T-cell (primary cell): ENCODE results near the gene LRP1B. TPM values are rescaled to one million over a fixed set of nuclear protein-coding genes. Genes with fewer than 3 reads are reported as not detected.

Experiments
- ATAC-seq, 4 experiments: fragments of 200-7000 bp in 3 of 4; fragments of 150-1000 bp in 1 of 4; cut with Tn5 transposase; replicated peaks in 1 of 4; 1 replicate in 3 of 4; 2 replicates in 1 of 4; pipeline ENCODE4 v1.10.0; 2021; ENCODE audit warnings: moderate library complexity in 3 of 4, mild to moderate bottlenecking in 2 of 4, moderate number of reproducible peaks in 1 of 4
- CTCF ChIA-PET, 2 donors: fragments of 300-600 bp; sonication (Branson Sonifier 250); formaldehyde crosslinking; loops; one replicate each; lab custom pipeline; 2022; ENCODE audit warnings: antibody characterized with exemption in 2 of 2; lab: Charles Lee
- POLR2A ChIA-PET, 2 donors: fragments of 300-600 bp; sonication (Branson Sonifier 250); formaldehyde crosslinking; loops; one replicate each; lab custom pipeline; 2022; ENCODE audit warnings: antibody characterized with exemption in 2 of 2; lab: Charles Lee
- DNase-seq, 35 experiments: peaks; one replicate each; pipeline versions ENCODE4 v3.0.0 to v3.0.0-alpha.2; 2013 to 2023
- H3K27ac ChIP-seq: one replicate; pipeline ENCODE4 v1.5.1; 2013; ENCODE audit warnings: low read length
- H3K27me3 ChIP-seq, 2 experiments: replicated peaks in 1 of 2; 1 replicate in 1 of 2; 2 replicates in 1 of 2; pipeline versions ENCODE4 v1.6.1 to v1.7.0; 2013; ENCODE audit warnings: low read length in 1 of 2, mixed read lengths in 1 of 2; ENCODE audit not compliant: control insufficient read depth in 2 of 2, insufficient read depth in 2 of 2; ENCODE audit errors: extremely low read depth in 1 of 2
- H3K36me3 ChIP-seq, 2 donors: 1 replicate in 1 of 2; 2 replicates in 1 of 2; pipeline versions ENCODE4 v1.6.1 to v1.7.0; 2013; ENCODE audit warnings: low read length in 1 of 2; ENCODE audit not compliant: control insufficient read depth in 2 of 2, insufficient read depth in 1 of 2; ENCODE audit errors: extremely low read depth in 1 of 2
- H3K4me1 ChIP-seq, 2 experiments: 1 replicate in 1 of 2; 2 replicates in 1 of 2; pipeline versions ENCODE4 v1.6.1 to v1.7.0; 2013; ENCODE audit warnings: low read length in 2 of 2, mixed read lengths in 1 of 2; ENCODE audit not compliant: insufficient read depth in 2 of 2, control insufficient read depth in 1 of 2; ENCODE audit errors: extremely low read depth in 1 of 2
- H3K4me3 ChIP-seq, 2 donors: 1 replicate in 1 of 2; 2 replicates in 1 of 2; pipeline versions ENCODE4 v1.5.1 to v1.7.0; 2013; ENCODE audit warnings: mild to moderate bottlenecking in 2 of 2, low read length in 1 of 2, moderate library complexity in 1 of 2; ENCODE audit not compliant: control insufficient read depth in 1 of 2; ENCODE audit errors: extremely low read depth in 1 of 2
- H3K9me3 ChIP-seq: 2 replicates; pipeline ENCODE4 v1.7.0; 2013
- H3K27ac Mint-ChIP-seq, 2 donors: one replicate each; pipeline ENCODE4 v1.8.0; 2020 to 2021; ENCODE audit warnings: mild to moderate bottlenecking in 2 of 2, mixed read lengths in 2 of 2
- H3K27me3 Mint-ChIP-seq, 2 donors: one replicate each; pipeline ENCODE4 v1.8.0; 2021 to 2022; ENCODE audit warnings: mixed read lengths in 2 of 2
- H3K36me3 Mint-ChIP-seq: one replicate; pipeline ENCODE4 v1.8.0; 2021; ENCODE audit warnings: mixed read lengths
- H3K4me1 Mint-ChIP-seq, 3 donors: one replicate each; pipeline ENCODE4 v1.8.0; 2020 to 2022; ENCODE audit warnings: mixed read lengths in 3 of 3, mild to moderate bottlenecking in 1 of 3
- H3K4me3 Mint-ChIP-seq, 3 donors: one replicate each; pipeline ENCODE4 v1.8.0; 2020 to 2022; ENCODE audit warnings: mild to moderate bottlenecking in 3 of 3, mixed read lengths in 3 of 3, moderate library complexity in 3 of 3
- H3K9me3 Mint-ChIP-seq, 3 donors: one replicate each; pipeline ENCODE4 v1.8.0; 2020 to 2022; ENCODE audit warnings: mixed read lengths in 3 of 3
- WGBS: methylation state at CpG from one replicate; pipeline ENCODE4 v1.1.5; 2013; ENCODE audit warnings: missing lambda C conversion rate; ENCODE audit not compliant: insufficient coverage; 5-methylcytosine and 5-hydroxymethylcytosine counted together
- total RNA-seq, 35 experiments: library from RNA in 6 of 35; stranded (reverse) in 6 of 35; fragments of 120-200 nt in 1 of 35; gene quantifications; one replicate each; pipeline versions ENCODE4 v1.2.1 to v1.2.4 and lab custom pipeline; 2013 to 2026

Gene LRP1B
- total RNA-seq, 5 donors from 2014 or later (not counting 1 experiment from before 2014, with no cell fraction given), result not detected

DNA sequence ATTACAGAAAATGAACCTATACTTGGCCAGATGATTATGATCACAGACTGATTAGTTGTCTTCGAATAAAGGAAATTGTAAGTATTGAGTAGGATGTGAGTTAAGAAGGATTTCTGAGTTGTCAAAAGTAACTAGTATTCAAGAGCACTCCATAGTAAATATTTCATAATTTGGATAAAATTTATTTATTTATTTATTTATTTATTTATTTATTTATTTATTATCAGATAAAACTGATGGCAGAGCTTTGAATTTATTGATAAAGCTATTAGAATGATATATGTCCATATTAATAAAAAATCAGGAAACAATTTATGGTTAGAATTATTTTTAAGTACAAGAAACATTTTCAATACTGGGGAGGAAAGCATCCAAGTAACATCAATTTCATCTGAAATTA, 1634.1 kb downstream of the LRP1B start:
- H3K27me3 Mint-ChIP-seq, result no peaks in the 10 kb centered on the region
- ChIA-PET POLR2A (interaction anchor here in 1 of 2 donors (0.6 kb wide), 1 partner anchor 8 kb away, joined by 3 read pairs; no protein-coding TSS in a partner anchor), CTCF (no interaction called here)
- no peaks in the 10 kb centered on the region for H3K36me3 Mint-ChIP-seq
- H3K27me3 ChIP-seq, result no peaks in the 10 kb centered on the region
- no peak overlapping the region for H3K27ac Mint-ChIP-seq
- whole genome bisulfite sequencing, result no CpG with 5 or more reads among the region's 1 CpG
- H3K4me1 ChIP-seq, result no peaks in the 10 kb centered on the region
- no peak overlapping the region for H3K27ac ChIP-seq
- DNase-seq (no peak), ATAC-seq (no peak)
- H3K4me1 Mint-ChIP-seq, result no peaks in the 10 kb centered on the region
- no peaks in the 10 kb centered on the region for H3K9me3 ChIP-seq
- H3K4me3 Mint-ChIP-seq, result no peak overlapping the region
- peaks cover 3 to 13% (median 3%) of the 10 kb centered on the region in 3 donors for H3K9me3 Mint-ChIP-seq
- H3K4me3 ChIP-seq, result no peak overlapping the region
- H3K36me3 ChIP-seq, result no peaks in the 10 kb centered on the region

DNA sequence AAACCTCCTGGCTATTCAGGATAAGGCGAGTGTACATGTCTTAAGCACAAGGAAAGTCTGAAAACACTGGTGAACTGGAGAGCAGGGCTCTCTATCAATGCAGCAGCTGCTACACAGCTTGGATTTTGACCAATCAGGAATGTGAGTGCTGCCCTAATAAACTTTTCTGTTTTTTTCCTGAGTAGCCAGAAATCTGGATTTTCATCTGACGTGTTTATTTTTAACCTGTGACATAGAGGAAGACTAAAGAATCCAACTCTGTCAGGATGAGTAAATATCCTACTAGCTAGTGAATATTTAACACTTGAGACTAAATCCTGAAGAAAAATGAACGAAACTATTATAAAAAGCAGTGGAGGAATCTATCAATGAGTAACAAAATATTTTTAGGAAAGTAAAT, 1638.9 kb downstream of the LRP1B start:
- Mint-ChIP-seq H3K27ac (no peak overlapping the region), H3K4me3 (no peak overlapping the region), H3K4me1 (no peaks in the 10 kb centered on the region), H3K27me3 (no peaks in the 10 kb centered on the region), H3K36me3 (no peaks in the 10 kb centered on the region), H3K9me3 (peaks cover 3 to 9% (median 3%) of the 10 kb centered on the region in 3 donors)
- 40% methylated on average over 1 of the region's 3 CpGs for WGBS
- H3K4me1 ChIP-seq, result no peaks in the 10 kb centered on the region
- ATAC-seq, result no peak
- no peak for DNase-seq
- H3K27me3 ChIP-seq, result no peaks in the 10 kb centered on the region
- H3K27ac ChIP-seq, result no peak overlapping the region
- no peaks in the 10 kb centered on the region for H3K36me3 ChIP-seq
- CTCF ChIA-PET, result no interaction called here
- no peaks in the 10 kb centered on the region for H3K9me3 ChIP-seq
- no peak overlapping the region for H3K4me3 ChIP-seq
- POLR2A ChIA-PET, result no interaction called here

DNA sequence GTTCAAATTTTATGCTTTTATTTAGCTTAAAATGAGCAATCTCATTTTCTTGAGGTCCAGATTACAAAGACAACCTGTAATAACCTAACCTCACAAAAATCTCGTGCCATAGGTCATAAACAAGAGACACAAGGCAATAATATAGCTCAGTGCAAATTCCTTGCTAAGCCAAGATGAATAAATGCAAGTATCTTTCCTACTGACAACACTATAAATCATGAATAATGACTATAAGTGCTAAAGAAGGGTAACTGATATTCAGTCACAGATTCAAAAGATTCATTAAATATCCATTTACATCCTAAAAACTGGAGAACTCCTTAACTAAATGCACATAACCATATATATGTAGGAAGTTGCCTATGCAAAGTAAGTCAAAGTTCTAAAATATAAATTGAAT, 1641.6 kb downstream of the LRP1B start:
- POLR2A ChIA-PET, result no interaction called here
- Mint-ChIP-seq H3K36me3 (no peaks in the 10 kb centered on the region), H3K4me3 (no peak overlapping the region), H3K27me3 (no peaks in the 10 kb centered on the region), H3K9me3 (peaks cover 3 to 9% (median 3%) of the 10 kb centered on the region in 3 donors), H3K27ac (no peak overlapping the region), H3K4me1 (no peaks in the 10 kb centered on the region)
- DNase-seq, result no peak
- H3K9me3 ChIP-seq, result no peaks in the 10 kb centered on the region
- no CpG with 5 or more reads among the region's 1 CpG for WGBS
- no peak for ATAC-seq
- no peaks in the 10 kb centered on the region for H3K36me3 ChIP-seq
- no peak overlapping the region for H3K27ac ChIP-seq
- H3K27me3 ChIP-seq, result no peaks in the 10 kb centered on the region
- no peaks in the 10 kb centered on the region for H3K4me1 ChIP-seq
- CTCF ChIA-PET, result no interaction called here
- no peak overlapping the region for H3K4me3 ChIP-seq

DNA sequence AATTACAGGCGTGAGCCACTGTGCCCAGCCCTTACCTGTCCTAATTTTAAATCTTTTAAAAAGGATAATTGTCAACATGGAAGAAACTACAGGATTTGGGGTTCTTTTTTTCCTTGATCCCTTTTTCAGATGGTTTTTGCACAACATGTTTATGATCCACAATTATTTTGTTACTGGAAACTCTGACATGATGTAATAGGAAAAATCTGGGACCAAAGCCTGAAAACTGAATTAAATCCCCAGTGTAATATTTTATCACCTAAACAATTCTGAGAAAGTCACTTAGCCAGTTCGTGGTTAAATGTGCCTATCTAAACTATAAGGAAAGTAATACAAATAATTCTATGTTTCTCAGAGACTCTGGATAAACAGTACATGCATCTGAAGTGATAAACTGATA, 1649.7 kb downstream of the LRP1B start:
- no peak overlapping the region for H3K27ac ChIP-seq
- no peaks in the 10 kb centered on the region for H3K9me3 ChIP-seq
- WGBS, result no CpG with 5 or more reads among the region's 2 CpGs
- no peaks in the 10 kb centered on the region for H3K4me1 Mint-ChIP-seq
- H3K4me3 ChIP-seq, result no peak overlapping the region
- H3K27me3 Mint-ChIP-seq, result no peaks in the 10 kb centered on the region
- DNase-seq, result no peak
- no peak overlapping the region for H3K4me3 Mint-ChIP-seq
- no peaks in the 10 kb centered on the region for H3K36me3 Mint-ChIP-seq
- H3K27ac Mint-ChIP-seq, result no peak overlapping the region
- no peaks in the 10 kb centered on the region for H3K36me3 ChIP-seq
- POLR2A ChIA-PET, result no interaction called here
- peaks cover 5 to 10% (median 9%) of the 10 kb centered on the region in 3 donors for H3K9me3 Mint-ChIP-seq
- no peaks in the 10 kb centered on the region for H3K4me1 ChIP-seq
- ATAC-seq, result no peak
- CTCF ChIA-PET, result no interaction called here
- no peaks in the 10 kb centered on the region for H3K27me3 ChIP-seq

DNA sequence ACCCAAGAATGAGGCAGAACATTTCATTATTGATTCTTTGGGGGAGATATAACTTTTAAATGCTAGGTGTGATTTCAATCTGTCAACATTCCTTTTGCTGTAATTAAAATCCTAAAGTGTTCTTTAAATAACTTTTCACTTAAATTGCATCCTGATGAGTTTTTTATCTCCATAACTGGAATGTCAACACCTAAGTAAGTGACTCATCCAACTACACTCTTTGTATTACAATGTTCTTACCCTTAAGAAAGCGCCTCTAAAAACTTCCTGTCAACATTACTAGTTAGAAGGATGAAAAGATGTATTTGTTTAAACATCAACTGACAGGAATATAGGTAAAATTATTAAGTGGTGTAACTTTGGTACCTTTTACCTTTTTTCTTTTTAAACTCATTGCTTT, 1657.0 kb downstream of the LRP1B start:
- H3K4me1 ChIP-seq, result no peaks in the 10 kb centered on the region
- no peaks in the 10 kb centered on the region for H3K27me3 Mint-ChIP-seq
- POLR2A ChIA-PET, result no interaction called here
- H3K9me3 Mint-ChIP-seq, result peaks cover 3 to 10% (median 7%) of the 10 kb centered on the region in 3 donors
- CTCF ChIA-PET, result no interaction called here
- H3K4me1 Mint-ChIP-seq, result no peaks in the 10 kb centered on the region
- no peaks in the 10 kb centered on the region for H3K27me3 ChIP-seq
- DNase-seq, result no peak
- H3K27ac ChIP-seq, result no peak overlapping the region
- H3K4me3 ChIP-seq, result no peak overlapping the region
- no peaks in the 10 kb centered on the region for H3K36me3 Mint-ChIP-seq
- H3K36me3 ChIP-seq, result no peaks in the 10 kb centered on the region
- H3K4me3 Mint-ChIP-seq, result no peak overlapping the region
- WGBS, result no CpG with 5 or more reads among the region's 1 CpG
- ATAC-seq, result no peak
- H3K27ac Mint-ChIP-seq, result no peak overlapping the region
- no peaks in the 10 kb centered on the region for H3K9me3 ChIP-seq

DNA sequence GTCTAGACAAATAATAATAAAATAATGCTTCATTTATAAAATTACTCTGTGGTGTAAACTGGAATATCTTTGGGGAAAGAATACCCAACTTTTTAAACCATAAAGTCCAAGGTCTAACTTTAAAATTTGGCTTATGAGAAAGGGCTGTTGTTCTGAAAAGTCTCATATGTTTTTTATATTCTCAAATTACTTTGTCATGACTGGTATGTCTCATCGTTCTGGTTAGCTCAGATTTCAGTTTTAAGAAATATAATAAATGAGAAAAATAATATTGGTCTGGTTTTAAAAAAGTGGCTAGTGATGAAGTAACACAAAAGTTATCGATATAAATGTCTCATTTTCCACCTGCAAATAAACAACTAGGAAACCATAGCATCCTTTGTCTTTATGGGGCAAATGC, 1658.1 kb downstream of the LRP1B start:
- no CpG with 5 or more reads among the region's 2 CpGs for WGBS
- H3K9me3 Mint-ChIP-seq, result peaks cover 7 to 11% (median 11%) of the 10 kb centered on the region in 3 donors

DNA sequence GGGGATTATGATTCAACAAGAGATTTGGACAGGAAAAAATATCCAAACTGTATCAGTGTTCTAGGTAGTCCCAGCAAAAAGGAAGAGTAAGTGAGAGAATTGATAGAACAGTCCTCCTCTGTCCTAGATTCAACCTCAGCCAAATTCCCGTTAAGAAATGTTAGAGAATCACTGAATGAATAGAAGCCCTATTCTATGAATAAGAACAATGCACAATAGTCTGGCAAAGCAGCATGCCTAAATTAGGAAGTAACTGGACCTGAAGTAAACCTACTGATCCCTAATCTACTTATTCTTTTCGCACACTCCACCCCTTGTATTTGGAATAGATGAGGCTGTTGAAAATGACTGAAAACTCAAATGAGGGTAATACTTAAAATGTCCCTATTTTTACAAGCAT, 1665.5 kb downstream of the LRP1B start:
- H3K27me3 Mint-ChIP-seq, result no peaks in the 10 kb centered on the region
- Histone ChIP-seq H3K27me3 (no peaks in the 10 kb centered on the region), H3K36me3 (no peaks in the 10 kb centered on the region), H3K27ac (no peak overlapping the region), H3K4me3 (no peak overlapping the region), H3K9me3 (no peaks in the 10 kb centered on the region), H3K4me1 (no peaks in the 10 kb centered on the region)
- DNase-seq (no peak), ATAC-seq (no peak)
- H3K4me1 Mint-ChIP-seq, result no peaks in the 10 kb centered on the region
- H3K27ac Mint-ChIP-seq, result no peak overlapping the region
- no peaks in the 10 kb centered on the region for H3K36me3 Mint-ChIP-seq
- ChIA-PET POLR2A (no interaction called here), CTCF (no interaction called here)
- no peak overlapping the region for H3K4me3 Mint-ChIP-seq
- H3K9me3 Mint-ChIP-seq, result peaks cover 10 to 27% (median 17%) of the 10 kb centered on the region in 3 donors
- no CpG with 5 or more reads among the region's 2 CpGs for WGBS

More for the DNA sequence above, 1658.1 kb downstream of the LRP1B start:
- ATAC-seq (no peak), DNase-seq (no peak)
- ChIA-PET POLR2A (no interaction called here), CTCF (no interaction called here)
- Histone ChIP-seq H3K36me3 (no peaks in the 10 kb centered on the region), H3K9me3 (no peaks in the 10 kb centered on the region), H3K27ac (no peak overlapping the region), H3K27me3 (no peaks in the 10 kb centered on the region), H3K4me3 (no peak overlapping the region), H3K4me1 (no peaks in the 10 kb centered on the region)
- H3K27ac Mint-ChIP-seq, result no peak overlapping the region
- no peak overlapping the region for H3K4me3 Mint-ChIP-seq
- H3K36me3 Mint-ChIP-seq, result no peaks in the 10 kb centered on the region
- H3K27me3 Mint-ChIP-seq, result no peaks in the 10 kb centered on the region
- H3K4me1 Mint-ChIP-seq, result no peaks in the 10 kb centered on the region
